Neutrophil (primary cell): ENCODE results near the gene HMCES.

Experiments used
- H3K27ac ChIP-seq: fragments of 200-600 bp; sonication (generic); 2 replicates; pipeline ENCODE4 v1.5.1; 2016; ENCODE audit warnings: mild to moderate bottlenecking, moderate library complexity
- H3K27me3 ChIP-seq: fragments of 200-600 bp; sonication (generic); 2 replicates; pipeline ENCODE4 v1.6.0; 2016; ENCODE audit warnings: mild to moderate bottlenecking
- H3K36me3 ChIP-seq: fragments of 200-600 bp; sonication (generic); 2 replicates; pipeline ENCODE4 v1.5.1; 2017
- H3K4me1 ChIP-seq, 2 experiments: fragments of 200-600 bp in 1 of 2; sonication (generic) in 1 of 2; 1 replicate in 1 of 2; 2 replicates in 1 of 2; pipeline versions ENCODE4 v1.5.1 to v1.6.1; 2013 to 2016; ENCODE audit warnings: low read depth in 1 of 2, low read length in 1 of 2, mild to moderate bottlenecking in 1 of 2, moderate library complexity in 1 of 2; ENCODE audit not compliant: control insufficient read depth in 1 of 2, insufficient read depth in 1 of 2
- H3K4me3 ChIP-seq, 2 experiments: fragments of 200-600 bp in 1 of 2; sonication (generic) in 1 of 2; 1 replicate in 1 of 2; 2 replicates in 1 of 2; pipeline ENCODE4 v1.5.1; 2013 to 2016; ENCODE audit warnings: low read depth in 1 of 2, low read length in 1 of 2, mild to moderate bottlenecking in 1 of 2, moderate library complexity in 1 of 2
- H3K9me3 ChIP-seq: fragments of 200-600 bp; sonication (generic); 2 replicates; pipeline ENCODE4 v1.5.1; 2016
- TF ChIP-seq, protein P1 (sequence below): fragments of 200-600 bp; sonication (generic); IDR thresholded peaks from 2 replicates; pipeline ENCODE4 v1.5.1; 2016; ENCODE audit warnings: antibody characterized with exemption

The HMCES gene

DNA sequence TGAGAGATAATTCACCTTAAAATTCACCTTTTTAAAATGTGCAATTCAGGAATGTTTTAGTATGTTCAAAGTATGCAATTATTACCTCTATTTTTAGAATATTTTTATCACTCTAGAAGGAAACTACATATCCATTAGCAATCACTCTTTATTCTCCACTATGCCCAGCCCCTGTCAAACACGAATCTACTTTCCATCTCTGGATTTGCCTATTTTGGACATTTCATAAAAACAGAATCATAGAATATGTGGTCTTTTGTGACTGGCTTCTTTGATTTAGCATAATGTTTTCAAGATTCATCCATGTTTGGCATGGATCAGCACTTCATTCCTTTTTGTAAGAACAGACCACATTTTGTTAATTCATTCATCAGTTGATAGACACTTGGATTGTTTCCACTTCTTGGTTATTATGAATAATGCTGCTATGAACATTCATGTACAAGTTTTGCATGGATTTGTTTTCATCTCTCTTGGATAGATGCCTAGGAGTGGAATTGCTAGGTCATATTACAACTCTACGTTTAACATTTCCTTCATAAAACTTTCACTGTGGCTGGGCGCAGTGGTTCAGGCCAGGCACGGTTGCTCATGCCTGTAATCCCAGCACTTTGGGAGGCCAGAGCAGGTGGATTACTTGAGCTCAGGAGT, 12.7 kb downstream of the HMCES start:
- TF ChIP-seq, protein P1, sequence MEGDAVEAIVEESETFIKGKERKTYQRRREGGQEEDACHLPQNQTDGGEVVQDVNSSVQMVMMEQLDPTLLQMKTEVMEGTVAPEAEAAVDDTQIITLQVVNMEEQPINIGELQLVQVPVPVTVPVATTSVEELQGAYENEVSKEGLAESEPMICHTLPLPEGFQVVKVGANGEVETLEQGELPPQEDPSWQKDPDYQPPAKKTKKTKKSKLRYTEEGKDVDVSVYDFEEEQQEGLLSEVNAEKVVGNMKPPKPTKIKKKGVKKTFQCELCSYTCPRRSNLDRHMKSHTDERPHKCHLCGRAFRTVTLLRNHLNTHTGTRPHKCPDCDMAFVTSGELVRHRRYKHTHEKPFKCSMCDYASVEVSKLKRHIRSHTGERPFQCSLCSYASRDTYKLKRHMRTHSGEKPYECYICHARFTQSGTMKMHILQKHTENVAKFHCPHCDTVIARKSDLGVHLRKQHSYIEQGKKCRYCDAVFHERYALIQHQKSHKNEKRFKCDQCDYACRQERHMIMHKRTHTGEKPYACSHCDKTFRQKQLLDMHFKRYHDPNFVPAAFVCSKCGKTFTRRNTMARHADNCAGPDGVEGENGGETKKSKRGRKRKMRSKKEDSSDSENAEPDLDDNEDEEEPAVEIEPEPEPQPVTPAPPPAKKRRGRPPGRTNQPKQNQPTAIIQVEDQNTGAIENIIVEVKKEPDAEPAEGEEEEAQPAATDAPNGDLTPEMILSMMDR = no peak
- H3K27me3 ChIP-seq = no peaks in the 10 kb centered on the region
- H3K4me1 ChIP-seq = no peaks in the 10 kb centered on the region
- H3K9me3 ChIP-seq = no peaks in the 10 kb centered on the region
- peaks cover 46% of the 10 kb centered on the region for H3K36me3 ChIP-seq
- H3K4me3 ChIP-seq = no peak overlapping the region
- H3K27ac ChIP-seq = no peak overlapping the region

DNA sequence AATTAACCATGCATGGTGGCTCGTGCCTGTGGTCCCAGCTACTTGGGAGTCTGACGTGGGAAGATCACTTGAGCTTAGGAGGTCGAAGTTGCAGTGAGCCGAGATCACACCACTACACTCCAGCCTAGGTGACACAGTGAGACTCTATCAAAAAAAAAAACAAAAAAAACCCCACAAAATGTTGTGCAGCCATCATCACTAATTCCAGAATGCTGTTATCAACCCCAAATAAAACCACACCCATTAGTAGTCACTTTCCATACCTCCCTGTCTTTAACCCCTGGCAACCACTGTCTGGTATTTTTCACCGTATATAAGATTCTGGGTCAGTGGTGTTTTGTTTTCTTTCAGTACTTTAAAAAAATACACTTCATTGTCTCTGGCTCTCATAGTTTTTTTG, 16.6 kb downstream of the HMCES start:
- Histone ChIP-seq H3K4me3 (no peak overlapping the region), H3K4me1 (no peaks in the 10 kb centered on the region), H3K27me3 (no peaks in the 10 kb centered on the region), H3K36me3 (peaks cover 46% of the 10 kb centered on the region), H3K27ac (no peak overlapping the region), H3K9me3 (no peaks in the 10 kb centered on the region)
- TF ChIP-seq, protein P1 = no peak

DNA sequence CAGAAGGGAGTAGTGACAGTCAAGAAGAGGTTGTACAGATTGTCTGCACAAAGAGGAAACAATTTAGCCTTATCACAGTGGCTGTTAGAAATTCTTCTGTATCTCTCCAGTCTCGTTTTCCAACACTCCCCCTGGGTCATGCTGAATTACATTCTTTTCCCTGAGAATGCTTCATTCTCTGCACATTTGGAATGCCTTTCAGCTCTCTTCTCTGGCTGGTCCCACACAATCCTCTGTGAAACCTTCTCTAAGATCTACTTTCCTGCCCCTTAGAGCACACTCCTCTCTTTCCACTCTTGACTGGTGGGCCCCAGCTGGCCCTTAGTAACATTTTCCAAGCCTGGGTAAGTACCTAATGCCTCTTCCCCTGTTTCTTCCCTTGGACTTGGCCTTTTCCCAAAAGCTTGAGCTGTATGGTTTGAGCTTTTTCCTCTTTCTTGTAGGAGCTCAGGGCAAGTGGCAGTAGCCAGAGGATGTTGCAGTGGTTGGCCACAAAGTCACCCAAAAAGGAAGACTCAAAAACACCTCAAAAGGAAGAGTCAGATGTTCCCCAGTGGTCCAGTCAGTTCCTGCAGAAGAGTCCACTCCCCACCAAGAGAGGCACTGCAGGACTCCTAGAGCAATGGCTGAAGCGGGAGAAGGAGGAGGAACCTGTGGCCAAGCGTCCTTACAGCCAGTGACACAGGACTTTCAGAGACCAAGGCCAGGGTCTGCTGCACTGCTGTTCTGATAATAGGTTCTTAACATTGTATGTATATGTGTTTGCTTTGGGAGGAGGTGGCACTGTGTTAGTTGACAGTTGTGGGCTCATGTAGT, 25.7 kb downstream of the HMCES start:
- no peaks in the 10 kb centered on the region for H3K27me3 ChIP-seq
- TF ChIP-seq, protein P1 = no peak
- peaks cover 10% of the 10 kb centered on the region for H3K36me3 ChIP-seq
- H3K4me3 ChIP-seq = no peak overlapping the region
- H3K4me1 ChIP-seq = peaks cover 13 to 16% of the 10 kb centered on the region in 2 experiments
- H3K9me3 ChIP-seq = no peaks in the 10 kb centered on the region
- H3K27ac ChIP-seq = peak overlapping the region; percentile 83

DNA sequence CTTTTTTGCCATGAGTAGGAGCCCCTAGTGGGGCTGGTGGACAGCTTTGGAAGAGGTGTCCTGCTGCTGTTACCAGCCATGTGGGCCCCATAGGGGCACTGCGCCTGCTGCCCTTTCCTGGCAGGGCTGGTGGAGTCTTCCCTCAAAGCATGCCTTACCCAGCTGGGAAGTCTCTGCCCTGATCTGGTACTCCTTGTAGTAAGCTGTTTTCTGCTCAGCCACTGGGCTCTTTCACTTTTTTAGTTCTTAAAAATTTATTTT, 26.2 kb downstream of the HMCES start:
- H3K4me1 ChIP-seq = peaks cover 13 to 16% of the 10 kb centered on the region in 2 experiments
- no peaks in the 10 kb centered on the region for H3K27me3 ChIP-seq
- no peak overlapping the region for H3K4me3 ChIP-seq
- peak overlapping the region; percentile 83 for H3K27ac ChIP-seq
- TF ChIP-seq, protein P1 = no peak
- peaks cover 10% of the 10 kb centered on the region for H3K36me3 ChIP-seq
- no peaks in the 10 kb centered on the region for H3K9me3 ChIP-seq

DNA sequence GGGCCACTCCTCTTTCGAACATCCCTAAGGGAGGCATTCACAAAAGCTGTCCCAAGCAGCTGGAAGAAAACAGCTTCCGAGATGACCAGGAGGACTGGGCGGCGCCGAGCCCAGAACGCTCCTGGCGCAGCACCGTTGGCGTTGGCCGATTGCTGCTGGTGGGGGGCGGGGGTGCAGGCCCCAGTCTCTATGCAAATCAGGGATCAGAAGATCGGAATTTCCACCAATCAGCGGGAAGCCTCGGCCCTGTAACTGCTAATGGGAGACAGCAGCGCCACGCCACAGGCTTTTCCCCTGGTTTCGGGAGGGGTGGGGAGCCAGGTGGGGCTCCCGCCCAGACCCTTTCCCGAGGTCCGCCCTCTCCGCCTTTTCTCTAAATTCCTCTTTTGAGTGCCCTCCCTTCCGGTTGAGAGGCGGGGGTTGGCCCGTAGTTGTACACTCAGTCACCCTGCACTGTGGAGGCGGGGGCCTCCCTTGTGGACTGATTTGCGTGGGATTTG, 27.0 kb downstream of the HMCES start:
- Histone ChIP-seq H3K27ac (peak overlapping the region; percentile 83), H3K27me3 (no peaks in the 10 kb centered on the region), H3K9me3 (no peaks in the 10 kb centered on the region), H3K36me3 (peaks cover 5% of the 10 kb centered on the region), H3K4me1 (peaks cover 13 to 16% of the 10 kb centered on the region in 2 experiments), H3K4me3 (peak overlapping the region; percentile 55 to 70)
- TF ChIP-seq, protein P1 = no peak
